ENCODE measurements around the gene RASAL3.
A peak's percentile ranks its signal among the peaks of the same experiment; 100 is the strongest.
"Not testable (repeated sequence)": the region's sequence is repeated elsewhere in the genome, so short reads cannot be mapped to it uniquely, and the experiment has no call there.

RASAL3 gene

DNA sequence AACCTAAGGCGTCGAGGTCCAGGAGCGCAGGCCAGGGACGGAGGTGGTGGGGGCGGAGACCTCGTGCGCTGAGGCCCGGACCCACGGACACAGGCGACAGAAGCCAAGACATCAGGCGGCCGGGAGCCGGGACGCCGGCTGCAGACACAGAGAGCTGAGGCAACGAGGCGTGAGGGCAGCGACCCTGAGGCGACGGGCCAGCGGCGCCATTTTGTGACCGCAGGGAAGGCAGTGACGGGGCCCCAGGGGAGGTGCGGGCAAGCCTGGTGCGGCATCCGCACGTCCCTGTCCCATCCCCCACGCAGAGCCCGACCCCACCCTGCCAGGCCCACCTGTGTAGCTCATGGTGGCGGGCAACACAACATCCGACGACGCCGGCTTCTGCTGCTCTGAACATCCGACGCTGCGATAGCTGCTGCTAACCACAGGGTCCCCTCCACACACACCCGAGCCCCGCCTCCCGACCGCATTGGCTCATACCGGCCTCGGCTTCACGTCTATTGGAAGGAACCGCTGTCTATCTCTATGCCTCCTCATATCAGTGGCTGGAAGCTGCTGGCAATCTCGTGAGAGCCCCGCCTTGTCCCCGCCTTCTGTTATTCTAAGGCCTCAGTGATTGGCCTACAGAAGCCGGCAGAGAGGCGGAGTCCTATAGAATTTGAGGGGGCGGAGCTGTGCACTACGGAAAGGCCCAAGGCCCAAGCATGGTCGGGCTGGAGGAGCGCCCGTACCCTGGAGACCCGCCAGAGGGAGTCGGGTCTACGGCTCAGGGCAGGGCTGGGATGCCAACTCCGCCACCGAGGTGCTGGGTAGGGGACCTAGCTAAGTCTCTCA, 45.5 kb downstream of the RASAL3 start, which contains the start of gene AKAP8L:
Gene AKAP8L (minus strand): TSS at position 410 of the 834 bp plus-strand sequence. CDS start 65 bp downstream, at position 345.
- DNase-seq (ENCODE audit: low read depth): peak; percentile 100

DNA sequence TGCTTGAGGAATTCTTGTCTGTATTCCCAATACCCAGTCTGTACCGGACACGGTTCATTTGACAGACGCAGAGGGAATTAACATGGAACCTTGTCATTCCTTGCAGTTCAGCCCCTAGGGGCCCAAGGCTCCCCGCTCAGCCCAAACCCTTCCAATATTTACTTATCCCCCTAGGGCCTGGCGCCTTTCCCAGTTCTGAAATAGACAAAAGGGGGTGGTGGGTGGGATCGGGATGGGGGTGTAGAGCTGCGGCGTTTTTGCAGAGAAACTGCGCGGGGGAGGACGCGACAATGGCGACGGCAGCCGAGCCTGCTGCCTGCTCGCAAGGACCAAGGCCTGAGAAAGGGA, 46.1 kb downstream of the RASAL3 start:
- no peak for DNase-seq (ENCODE audit: low read depth)

DNA sequence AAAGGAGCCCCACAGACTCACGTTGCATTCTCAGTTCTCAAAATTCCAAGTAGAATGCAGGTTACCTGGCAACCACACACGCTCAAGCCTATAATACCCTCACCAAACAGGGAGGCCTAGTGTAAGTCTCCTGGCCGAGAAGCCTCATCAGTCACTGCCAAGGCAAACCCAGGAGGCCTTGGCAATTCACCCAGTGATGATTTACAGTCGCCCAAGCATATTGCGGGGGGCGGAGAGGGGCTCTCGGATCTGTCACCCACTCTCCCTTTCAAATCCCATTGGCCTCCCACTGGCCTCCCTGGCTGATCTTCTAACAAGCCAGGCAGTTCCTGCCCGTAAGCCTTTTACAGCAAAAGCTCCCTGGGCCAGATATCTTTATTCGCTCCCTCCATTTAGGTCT, 46.6 kb downstream of the RASAL3 start:
- no peak for DNase-seq (ENCODE audit: low read depth)

DNA sequence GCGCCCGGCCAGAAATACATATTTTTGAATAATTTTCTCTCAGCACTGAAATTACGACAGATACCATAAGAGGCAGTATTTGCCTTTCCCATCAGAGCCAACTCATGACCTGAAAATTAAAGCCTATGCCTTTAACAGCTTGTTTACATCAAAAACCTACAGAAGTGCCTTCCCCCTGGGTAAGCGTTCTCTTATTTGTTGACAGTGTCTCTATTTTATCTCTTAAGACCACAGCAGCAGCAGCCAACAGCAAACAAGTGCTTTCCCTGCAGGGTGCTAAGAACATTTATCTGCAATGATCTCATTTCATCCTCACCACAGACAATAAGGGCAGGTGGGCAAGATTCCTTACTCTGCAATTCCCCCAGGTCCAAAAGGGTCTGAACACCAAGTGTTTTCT, 51.5 kb downstream of the RASAL3 start:
- DNase-seq (ENCODE audit: low read depth): no peak

DNA sequence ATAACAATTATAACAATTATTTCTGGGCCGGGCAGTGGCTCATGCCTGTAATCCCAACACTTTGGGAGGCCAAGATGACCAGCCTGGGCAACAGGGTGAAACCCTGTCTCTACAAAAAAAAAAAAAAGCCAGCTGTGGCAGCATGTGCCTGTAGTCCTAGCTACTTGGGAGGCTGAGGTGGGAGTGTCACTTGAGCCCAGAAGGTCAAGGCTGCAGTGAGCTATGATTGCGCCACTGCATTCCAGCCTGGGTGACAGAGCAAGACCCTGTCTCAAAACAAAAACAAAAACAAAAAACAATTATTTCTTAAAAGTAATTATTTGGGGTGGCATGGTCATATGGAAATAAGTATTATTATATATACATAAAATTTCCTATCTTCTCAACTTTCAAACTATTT, 53.0 kb downstream of the RASAL3 start:
- not testable (repeated sequence) for DNase-seq (ENCODE audit: low read depth)

DNA sequence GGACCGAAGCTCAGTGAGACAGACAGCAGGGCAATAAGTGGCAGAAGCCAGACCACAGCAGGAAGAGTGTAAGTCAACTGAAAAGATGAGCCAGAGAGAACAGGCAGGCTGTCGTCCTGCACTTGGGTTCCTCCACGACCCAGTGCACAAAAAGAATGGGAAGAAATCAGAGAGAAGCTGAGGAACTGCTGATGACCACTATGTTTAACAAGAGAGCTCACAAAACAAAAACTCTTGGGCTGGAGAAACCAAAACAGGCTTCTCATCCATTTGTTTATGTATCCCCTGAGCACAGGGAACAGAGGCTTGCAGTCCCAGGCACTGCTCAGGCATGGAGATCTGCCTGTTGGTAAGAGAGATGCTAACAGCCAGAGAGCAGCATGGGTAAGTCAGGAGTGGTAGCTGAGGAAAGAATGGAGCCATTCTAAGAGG, 59.5 kb downstream of the RASAL3 start:
- DNase-seq (ENCODE audit: low read depth): no peak

DNA sequence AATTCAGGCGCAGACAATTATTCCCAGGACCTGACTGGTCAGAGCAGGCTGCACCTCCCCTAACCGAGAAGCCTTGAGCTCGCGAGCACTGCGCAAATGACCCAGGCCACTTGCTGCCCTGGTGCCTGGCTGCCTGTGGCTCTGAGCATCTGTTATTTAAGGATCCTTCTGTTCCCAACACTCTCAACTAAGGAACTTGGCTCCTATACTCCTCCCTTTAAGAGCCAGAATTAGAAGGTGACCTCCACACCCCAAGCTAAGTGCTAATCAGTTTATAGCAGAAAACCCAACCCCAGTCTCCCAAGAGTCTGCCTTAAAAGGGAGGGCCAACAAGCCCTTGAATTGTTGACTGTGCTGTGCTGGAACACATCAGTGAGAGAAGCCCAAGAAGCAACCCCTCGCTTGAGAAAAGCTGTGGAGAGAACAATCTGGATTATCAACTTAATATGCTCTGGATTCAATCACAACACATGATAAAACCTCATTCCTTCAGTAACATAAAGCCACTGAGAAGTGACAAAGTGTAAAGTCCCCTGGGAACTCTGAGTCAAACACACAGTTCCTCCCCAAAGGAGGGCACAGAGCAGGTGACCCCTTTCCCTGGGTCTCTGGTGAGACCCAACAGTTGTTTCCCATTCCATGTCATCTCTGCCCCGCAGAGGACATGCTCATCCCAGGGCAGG, 60.1 kb downstream of the RASAL3 start:
- no peak for DNase-seq (ENCODE audit: low read depth)

DNA sequence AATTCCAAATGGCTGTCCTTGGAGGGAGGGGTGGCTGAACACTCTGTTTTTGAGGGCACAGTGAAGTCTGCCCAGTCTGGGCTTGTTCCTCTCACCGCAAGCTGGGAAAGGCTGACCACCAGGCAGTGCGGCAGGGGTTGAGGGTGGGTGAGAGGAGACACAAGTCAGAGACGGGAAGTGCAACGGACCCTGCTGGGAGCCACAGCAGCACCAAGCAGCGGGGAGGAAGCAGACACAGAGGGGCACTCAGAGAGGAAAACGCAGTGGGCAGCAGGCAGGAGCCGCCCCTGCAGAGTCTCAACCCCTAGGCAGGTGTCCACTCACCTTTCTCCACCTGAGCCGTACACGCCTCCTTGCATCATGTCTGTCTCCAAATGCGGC, 61.2 kb downstream of the RASAL3 start:
- no peak for DNase-seq (ENCODE audit: low read depth)

DNA sequence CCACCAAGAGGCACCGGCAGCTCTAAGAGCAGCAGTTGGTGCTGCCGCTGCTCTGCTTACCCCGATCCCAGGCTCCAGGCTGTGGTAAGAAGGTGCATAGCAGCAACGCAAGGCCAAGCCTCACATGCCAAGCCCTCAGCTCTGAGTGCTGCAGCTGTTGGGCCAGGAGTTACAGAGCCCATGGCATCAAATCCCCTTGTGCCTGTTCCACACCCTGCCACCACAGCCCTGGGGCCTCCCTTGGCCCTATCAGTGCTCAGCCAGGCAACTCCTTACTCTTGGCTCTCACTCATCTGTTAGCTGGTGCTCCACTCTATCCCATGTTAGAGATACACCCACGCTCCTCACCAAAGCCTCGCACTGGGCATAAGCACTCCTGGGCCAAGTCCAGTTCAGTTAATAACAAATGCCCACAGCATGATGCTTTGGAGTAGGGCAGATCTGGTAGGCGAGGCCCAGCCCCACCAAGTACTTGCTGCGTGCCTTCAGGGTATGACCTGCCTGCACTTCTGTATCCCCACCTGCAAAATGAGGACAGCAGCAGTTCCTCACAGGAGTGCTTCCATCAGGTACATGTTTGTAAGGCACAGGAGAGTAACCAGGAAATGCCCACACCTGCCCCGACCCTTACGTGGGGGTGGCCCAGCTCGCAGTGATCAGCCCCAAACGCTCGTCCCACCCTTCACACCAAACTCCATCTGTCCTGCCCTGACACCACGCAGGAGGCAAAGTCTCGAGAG, 61.8 kb downstream of the RASAL3 start:
- DNase-seq (ENCODE audit: low read depth): no peak
